ENCODE data around the gene EVPLL. TPM values are rescaled to one million over a fixed set of nuclear protein-coding genes. Genes with fewer than 3 reads are reported as not detected.
"Not testable (repeated sequence)": the region's sequence is repeated elsewhere in the genome, so short reads cannot be mapped to it uniquely, and the experiment has no call there.

EVPLL gene
- total RNA-seq (not detected), polyA plus RNA-seq (not detected)
- long read RNA-seq, donor 1 = 0 reads
- long read RNA-seq, donor 2 = 0 reads
- long read RNA-seq, donor 3 = 0 reads

DNA sequence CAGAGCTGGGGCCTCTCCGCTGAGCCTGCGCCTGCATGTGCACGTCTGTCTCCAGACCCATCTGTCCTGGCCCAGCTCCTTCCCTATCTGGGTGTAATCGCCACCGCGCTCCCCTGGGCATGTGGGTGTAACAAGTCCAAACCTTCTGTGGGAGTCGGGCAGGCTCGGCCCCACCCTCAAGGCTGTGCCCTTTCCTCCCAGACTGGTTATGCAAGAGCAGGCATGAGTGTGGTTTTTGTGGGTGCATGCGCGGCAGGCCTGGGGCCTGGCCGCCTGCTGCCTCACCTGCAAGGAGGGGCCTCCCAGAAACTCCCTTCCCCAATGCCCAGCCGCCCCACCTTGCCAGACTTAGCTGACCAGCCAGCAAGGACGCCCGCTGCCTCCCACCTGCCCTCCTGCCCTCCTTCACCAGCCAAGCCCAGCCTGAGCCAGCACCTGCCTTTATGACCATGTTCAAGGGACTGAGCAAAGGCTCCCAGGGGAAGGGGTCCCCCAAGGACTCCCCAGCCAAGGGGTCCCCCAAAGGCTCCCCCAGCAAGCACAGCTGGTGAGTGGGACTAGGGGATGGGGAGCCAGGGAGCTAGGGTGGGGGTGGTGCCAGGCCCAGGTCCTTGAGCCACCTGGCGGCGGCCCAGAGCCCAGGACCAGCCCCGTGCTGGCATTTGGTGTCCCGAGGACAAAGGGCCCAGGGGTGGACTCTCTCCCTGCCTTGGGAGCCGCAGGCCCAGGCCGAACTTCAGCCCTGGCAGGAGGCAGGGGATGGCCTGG is at the start of gene EVPLL:
Gene EVPLL (plus strand): TSS at position 342 of the 768 bp plus-strand sequence. CDS start 3,160 bp downstream, outside the sequence.
- Histone ChIP-seq H3K4me3 (no peak within 1 kb of the TSS), H3K27me3 (no peaks in the 10 kb centered on the region), H3K36me3 (no peaks in the 10 kb centered on the region), H3K9me3 (no peaks in the 10 kb centered on the region), H3K27ac (no peak within 1 kb of the TSS), H3K4me1 (ENCODE audit: insufficient read depth) (no peaks in the 10 kb centered on the region)
- WGBS, 3 donors = 67 to 71% (median 70%) methylated on average over 18 to 20 of the region's 20 CpGs
- no peak for TF ChIP-seq CTCF (IDR thresholded peaks at IDR 0.05)
- no peak for TF ChIP-seq POLR2A (IDR thresholded peaks at IDR 0.05)
- no peak for TF ChIP-seq EP300 (IDR thresholded peaks at IDR 0.05)
- no peak for DNase-seq
- intact Hi-C loops (cut with DNase I) = no loop called here

GRCh38 chr17:18328643-18329204 is 48.9 kb upstream of the EVPLL start:
- Histone ChIP-seq H3K4me1 (ENCODE audit: insufficient read depth) (no peaks in the 10 kb centered on the region), H3K9me3 (no peaks in the 10 kb centered on the region), H3K36me3 (no peaks in the 10 kb centered on the region), H3K27me3 (no peaks in the 10 kb centered on the region), H3K27ac (no peak overlapping the region), H3K4me3 (no peak overlapping the region)
- no peak for TF ChIP-seq POLR2A (IDR thresholded peaks at IDR 0.05)
- TF ChIP-seq CTCF (IDR thresholded peaks at IDR 0.05) = no peak
- TF ChIP-seq EP300 (IDR thresholded peaks at IDR 0.05) = no peak
- no peak for DNase-seq
- WGBS, 3 donors = 82 to 88% (median 85%) methylated on average over 9 of the region's 9 CpGs
- intact Hi-C loops (cut with DNase I) = no loop called here

DNA sequence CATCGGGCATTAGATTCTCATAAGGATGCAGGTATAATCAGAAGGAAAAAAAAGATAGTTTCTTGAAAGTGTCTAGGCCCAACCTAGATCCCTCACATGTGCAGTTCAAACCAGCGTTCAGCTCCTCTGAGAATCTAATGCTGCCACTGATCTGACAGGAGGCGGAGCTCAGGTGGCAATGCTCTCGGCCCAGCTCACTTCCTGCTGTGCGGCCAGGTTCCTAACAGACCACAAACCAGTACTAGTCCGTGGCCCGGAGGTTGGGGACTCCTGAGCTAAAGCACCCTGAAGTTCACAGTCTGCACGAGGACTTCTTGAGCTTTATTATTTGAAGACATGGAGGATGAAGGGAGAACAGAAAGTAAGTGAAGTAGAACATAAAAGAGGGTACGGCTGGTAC is 45.7 kb upstream of the EVPLL start:
- intact Hi-C loops (cut with DNase I) = no loop called here
- H3K27me3 ChIP-seq = no peaks in the 10 kb centered on the region
- H3K4me1 ChIP-seq (ENCODE audit: insufficient read depth) = no peaks in the 10 kb centered on the region
- H3K36me3 ChIP-seq = no peaks in the 10 kb centered on the region
- WGBS, 3 donors = 88 to 93% (median 89%) methylated on average over 9 of the region's 9 CpGs
- no peak for DNase-seq
- H3K27ac ChIP-seq = no peak overlapping the region
- H3K4me3 ChIP-seq = no peak overlapping the region
- no peaks in the 10 kb centered on the region for H3K9me3 ChIP-seq
- TF ChIP-seq POLR2A (IDR thresholded peaks at IDR 0.05) (no peak), EP300 (IDR thresholded peaks at IDR 0.05) (no peak), CTCF (IDR thresholded peaks at IDR 0.05) (no peak)

- DNase-seq = no peak
- Histone ChIP-seq H3K4me1 (ENCODE audit: insufficient read depth) (no peaks in the 10 kb centered on the region), H3K9me3 (no peaks in the 10 kb centered on the region), H3K27me3 (no peaks in the 10 kb centered on the region), H3K27ac (no peak overlapping the region), H3K4me3 (no peak overlapping the region), H3K36me3 (no peaks in the 10 kb centered on the region)
- intact Hi-C loops (cut with DNase I) = no loop called here
- WGBS, 3 donors = 74 to 85% (median 74%) methylated on average over 4 of the region's 4 CpGs
- no peak for TF ChIP-seq EP300 (IDR thresholded peaks at IDR 0.05)
- TF ChIP-seq POLR2A (IDR thresholded peaks at IDR 0.05) = no peak
- TF ChIP-seq CTCF (IDR thresholded peaks at IDR 0.05) = no peak
Observed at GRCh38 chr17:18332909-18333489, 44.6 kb upstream of the EVPLL start.

DNA sequence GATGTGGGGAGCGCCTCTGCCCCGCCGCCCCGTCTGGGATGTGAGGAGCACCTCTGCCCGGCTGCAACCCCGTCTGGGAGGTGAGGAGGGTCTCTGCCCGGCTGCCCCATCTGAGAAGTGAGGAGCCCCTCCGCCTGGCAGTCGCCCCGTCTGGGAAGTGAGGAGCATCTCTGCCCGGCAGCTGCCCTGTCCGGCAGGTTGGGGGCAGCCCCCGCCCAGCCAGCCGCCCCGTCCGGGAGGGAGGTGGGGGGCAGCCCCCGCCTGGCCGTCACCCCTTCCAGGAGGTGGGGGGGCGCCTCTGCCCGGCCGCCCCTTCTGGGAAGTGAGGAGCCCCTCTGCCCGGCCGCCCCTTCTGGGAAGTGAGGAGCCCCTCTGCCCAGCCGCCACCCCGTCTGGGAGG is 39.4 kb upstream of the EVPLL start:
- H3K27me3 ChIP-seq; H3K4me1 ChIP-seq (ENCODE audit: insufficient read depth); H3K9me3 ChIP-seq; DNase-seq; H3K27ac ChIP-seq; intact Hi-C loops (cut with DNase I); H3K4me3 ChIP-seq; H3K36me3 ChIP-seq: not testable (repeated sequence)
- 97 to 100% (median 97%) methylated on average over 15 to 25 of the region's 25 CpGs for WGBS, 3 donors

Measured in ovary (tissue), 10 donors.